GM19193 (cell line): ENCODE measurements around the gene NT5DC3.

ENCODE experiments used
- POLR2A ChIP-seq: IDR thresholded peaks from 4 replicates; pipeline ENCODE4 v1.6.1; 2011; ENCODE audit not compliant: insufficient read depth, insufficient read length; ENCODE audit errors: extremely low read depth

NT5DC3 gene

GRCh38 chr12:103768467-103769123 lies 72.4 kb downstream of the NT5DC3 start:
- TF ChIP-seq POLR2A, result no peak

GRCh38 chr12:103766028-103766427 lies 75.0 kb downstream of the NT5DC3 start:
- TF ChIP-seq POLR2A, result no peak

GRCh38 chr12:103765322-103765721 lies 75.7 kb downstream of the NT5DC3 start:
- no peak for TF ChIP-seq POLR2A

GRCh38 chr12:103762473-103762872 lies 78.6 kb downstream of the NT5DC3 start:
- TF ChIP-seq POLR2A, result no peak

GRCh38 chr12:103758310-103759089 lies 82.5 kb downstream of the NT5DC3 start:
- TF ChIP-seq POLR2A, result no peak

- no peak for TF ChIP-seq POLR2A
Observed at GRCh38 chr12:103757248-103757647, 83.8 kb downstream of the NT5DC3 start.

- TF ChIP-seq POLR2A, result no peak
Observed at GRCh38 chr12:103756443-103756842, 84.6 kb downstream of the NT5DC3 start.

GRCh38 chr12:103755425-103755824 lies 85.6 kb downstream of the NT5DC3 start:
- TF ChIP-seq POLR2A, result no peak

GRCh38 chr12:103751600-103751999 lies 89.4 kb downstream of the NT5DC3 start:
- no peak for TF ChIP-seq POLR2A

- TF ChIP-seq POLR2A, result no peak
Observed at GRCh38 chr12:103751171-103751570, 89.9 kb downstream of the NT5DC3 start.

- TF ChIP-seq POLR2A, result no peak
Observed at GRCh38 chr12:103748875-103749274, 92.2 kb downstream of the NT5DC3 start.

GRCh38 chr12:103748002-103748401 lies 93.0 kb downstream of the NT5DC3 start:
- no peak for TF ChIP-seq POLR2A

GRCh38 chr12:103745962-103746361 lies 95.1 kb downstream of the NT5DC3 start:
- no peak for TF ChIP-seq POLR2A

- no peak for TF ChIP-seq POLR2A
Observed at GRCh38 chr12:103743788-103744187, 97.2 kb downstream of the NT5DC3 start.

GRCh38 chr12:103742349-103742932 lies 98.6 kb downstream of the NT5DC3 start:
- TF ChIP-seq POLR2A, result no peak

GRCh38 chr12:103737881-103738280 lies 103.2 kb downstream of the NT5DC3 start:
- TF ChIP-seq POLR2A, result no peak
